T-helper 2 cell treated with Interferon-gamma antibody and Interleukin-4, amounts not matched to agents 5 μg/mL and 100 μg/mL, for 36 hours (primary cell): Measurements from ENCODE around the gene WNK2.

Experiments used
- DNase-seq: peaks from one replicate; pipeline ENCODE4 v3.0.0; 2021; ENCODE audit warnings: low spot score
- H3K27ac Mint-ChIP-seq: one replicate; pipeline ENCODE4 v1.8.0; 2021; ENCODE audit warnings: mild to moderate bottlenecking, mixed read lengths
- H3K27me3 Mint-ChIP-seq: one replicate; pipeline ENCODE4 v1.8.0; 2021; ENCODE audit warnings: low read depth, mixed read lengths
- H3K36me3 Mint-ChIP-seq: one replicate; pipeline ENCODE4 v1.8.0; 2021; ENCODE audit warnings: low read depth, mixed read lengths
- H3K4me1 Mint-ChIP-seq: one replicate; pipeline ENCODE4 v1.8.0; 2021; ENCODE audit warnings: low read depth, mixed read lengths
- H3K4me3 Mint-ChIP-seq: one replicate; pipeline ENCODE4 v1.8.0; 2022; ENCODE audit warnings: mild to moderate bottlenecking, moderate library complexity, mixed read lengths
- H3K9me3 Mint-ChIP-seq: one replicate; pipeline ENCODE4 v1.8.0; 2021; ENCODE audit warnings: mixed read lengths

The WNK2 gene

DNA sequence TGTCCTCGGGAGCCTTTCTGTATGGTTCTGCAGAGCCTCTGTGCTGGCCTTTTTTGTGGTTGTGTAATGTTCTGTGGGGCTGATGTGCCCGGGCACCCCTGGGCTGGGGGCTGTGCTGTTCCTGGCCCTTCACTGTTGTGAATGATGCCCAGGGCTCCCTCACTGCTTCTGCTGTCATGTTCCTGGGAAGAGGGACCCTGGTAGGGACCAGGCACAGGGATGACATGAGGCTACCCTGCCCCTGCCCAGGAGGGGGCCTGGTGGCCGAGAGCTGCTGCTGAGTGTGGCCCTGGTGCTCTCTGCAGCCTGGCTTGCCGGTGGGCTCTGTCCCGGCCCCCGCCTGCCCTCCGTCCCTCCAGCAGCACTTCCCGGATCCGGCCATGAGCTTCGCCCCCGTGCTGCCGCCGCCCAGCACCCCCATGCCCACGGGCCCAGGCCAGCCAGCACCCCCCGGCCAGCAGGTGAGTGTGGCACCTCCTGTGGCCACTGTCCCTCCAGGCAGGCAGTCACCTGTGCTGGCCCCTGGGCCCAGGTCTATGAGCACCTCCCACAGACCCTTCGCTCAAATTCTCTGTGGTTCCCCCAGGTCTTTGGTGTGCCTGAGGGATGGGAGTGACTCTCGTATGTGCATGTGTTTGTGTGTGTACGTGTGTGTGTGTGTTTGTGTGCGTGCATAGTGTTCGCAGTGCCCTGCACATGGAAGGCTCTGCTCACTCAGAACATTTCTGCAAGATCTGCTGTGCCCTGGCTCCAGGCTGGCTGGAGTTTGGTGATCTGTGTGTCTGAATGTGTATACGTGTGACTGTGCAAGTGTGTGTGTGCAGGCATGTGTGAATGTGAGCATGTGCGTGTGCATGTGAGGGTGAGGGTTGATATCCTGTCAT, 72.3 kb downstream of the WNK2 start:
- Mint-ChIP-seq H3K4me1 (no peaks in the 10 kb centered on the region), H3K27me3 (no peaks in the 10 kb centered on the region), H3K9me3 (no peaks in the 10 kb centered on the region), H3K27ac (no peak overlapping the region), H3K4me3 (no peak overlapping the region), H3K36me3 (no peaks in the 10 kb centered on the region)
- DNase-seq, result no peak

- H3K9me3 Mint-ChIP-seq, result no peaks in the 10 kb centered on the region
- H3K27ac Mint-ChIP-seq, result no peak overlapping the region
- no peak for DNase-seq
- no peaks in the 10 kb centered on the region for H3K4me1 Mint-ChIP-seq
- H3K27me3 Mint-ChIP-seq, result no peaks in the 10 kb centered on the region
- H3K36me3 Mint-ChIP-seq, result no peaks in the 10 kb centered on the region
- H3K4me3 Mint-ChIP-seq, result no peak overlapping the region
Measured at GRCh38 chr9:93256878-93257807, 73.2 kb downstream of the WNK2 start.

- Mint-ChIP-seq H3K27ac (no peak overlapping the region), H3K9me3 (no peaks in the 10 kb centered on the region), H3K4me1 (no peaks in the 10 kb centered on the region), H3K4me3 (no peak overlapping the region), H3K27me3 (no peaks in the 10 kb centered on the region), H3K36me3 (no peaks in the 10 kb centered on the region)
- no peak for DNase-seq
Measured at GRCh38 chr9:93257808-93258331, 73.9 kb downstream of the WNK2 start.

- no peaks in the 10 kb centered on the region for H3K9me3 Mint-ChIP-seq
- H3K27ac Mint-ChIP-seq, result no peak overlapping the region
- no peak overlapping the region for H3K4me3 Mint-ChIP-seq
- H3K27me3 Mint-ChIP-seq, result no peaks in the 10 kb centered on the region
- no peaks in the 10 kb centered on the region for H3K4me1 Mint-ChIP-seq
- no peak for DNase-seq
- H3K36me3 Mint-ChIP-seq, result no peaks in the 10 kb centered on the region
Measured at GRCh38 chr9:93258419-93258817, 74.5 kb downstream of the WNK2 start.

DNA sequence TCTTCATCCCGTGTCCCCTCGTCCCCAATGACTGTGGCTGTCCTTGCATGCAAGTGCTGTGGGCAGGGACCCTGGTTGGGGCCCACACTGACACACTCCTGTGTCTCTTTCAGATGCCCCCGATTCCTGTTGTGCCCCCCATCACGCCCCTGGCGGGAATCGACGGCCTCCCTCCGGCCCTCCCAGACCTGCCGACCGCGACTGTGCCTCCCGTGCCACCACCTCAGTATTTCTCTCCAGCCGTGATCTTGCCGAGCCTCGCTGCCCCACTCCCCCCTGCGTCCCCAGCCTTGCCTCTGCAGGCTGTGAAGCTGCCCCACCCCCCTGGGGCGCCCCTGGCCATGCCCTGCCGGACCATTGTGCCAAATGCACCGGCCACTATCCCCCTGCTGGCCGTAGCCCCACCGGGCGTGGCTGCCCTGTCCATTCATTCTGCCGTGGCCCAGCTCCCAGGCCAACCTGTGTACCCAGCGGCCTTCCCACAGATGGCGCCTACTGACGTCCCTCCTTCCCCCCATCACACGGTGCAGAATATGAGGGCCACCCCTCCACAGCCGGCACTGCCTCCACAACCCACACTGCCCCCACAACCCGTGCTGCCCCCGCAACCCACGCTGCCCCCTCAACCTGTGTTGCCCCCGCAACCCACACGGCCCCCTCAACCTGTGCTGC, 75.0 kb downstream of the WNK2 start:
- no peaks in the 10 kb centered on the region for H3K27me3 Mint-ChIP-seq
- no peaks in the 10 kb centered on the region for H3K4me1 Mint-ChIP-seq
- no peak for DNase-seq
- no peaks in the 10 kb centered on the region for H3K36me3 Mint-ChIP-seq
- no peak overlapping the region for H3K4me3 Mint-ChIP-seq
- no peak overlapping the region for H3K27ac Mint-ChIP-seq
- no peaks in the 10 kb centered on the region for H3K9me3 Mint-ChIP-seq

GRCh38 chr9:93259490-93260262, 75.7 kb downstream of the WNK2 start:
- Mint-ChIP-seq H3K9me3 (no peaks in the 10 kb centered on the region), H3K27me3 (no peaks in the 10 kb centered on the region), H3K27ac (no peak overlapping the region), H3K4me3 (no peak overlapping the region), H3K4me1 (no peaks in the 10 kb centered on the region), H3K36me3 (no peaks in the 10 kb centered on the region)
- DNase-seq, result no peak

DNA sequence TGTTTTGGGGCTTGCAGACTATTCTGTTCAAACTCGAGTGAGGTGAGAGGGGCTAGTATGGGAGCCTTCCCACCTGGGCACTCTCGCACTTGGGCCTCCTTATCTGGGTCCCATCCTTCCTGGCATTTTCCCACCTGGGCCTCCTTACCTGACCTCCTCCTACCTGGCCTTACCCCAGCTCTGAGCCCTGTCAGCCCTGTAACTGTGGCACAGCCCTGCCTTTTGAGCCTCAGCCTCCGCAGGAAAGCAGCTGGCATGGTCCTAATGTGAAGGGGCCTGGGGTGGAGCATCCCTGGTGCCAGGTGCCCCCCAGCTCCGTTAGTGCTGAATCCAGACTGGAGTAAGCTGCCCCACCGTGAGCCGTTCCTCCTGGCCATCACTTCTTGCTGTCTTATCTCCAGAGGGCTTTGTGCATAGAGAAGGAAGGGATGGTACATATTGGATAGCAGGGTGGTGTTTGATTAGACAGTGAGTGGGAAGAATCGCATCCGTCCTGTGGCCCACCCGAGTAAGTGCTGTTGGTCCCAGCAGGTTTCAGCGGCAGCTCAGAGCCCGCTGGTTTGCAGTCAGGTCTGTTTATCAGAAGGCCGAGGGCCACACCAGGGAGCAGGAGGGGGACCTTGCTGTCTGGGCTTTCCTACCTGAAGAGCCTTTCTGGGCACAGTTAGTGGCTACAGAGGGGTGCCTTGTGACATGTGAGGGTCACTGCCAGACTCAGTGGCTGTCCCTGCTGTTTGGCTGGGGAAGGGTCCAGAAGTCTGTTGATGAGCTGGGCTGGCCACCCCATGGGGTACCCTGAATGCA, 76.5 kb downstream of the WNK2 start:
- Mint-ChIP-seq H3K9me3 (no peaks in the 10 kb centered on the region), H3K4me3 (no peak overlapping the region), H3K27ac (no peak overlapping the region), H3K27me3 (no peaks in the 10 kb centered on the region), H3K4me1 (no peaks in the 10 kb centered on the region), H3K36me3 (no peaks in the 10 kb centered on the region)
- DNase-seq, result no peak

GRCh38 chr9:93261281-93261680, 77.3 kb downstream of the WNK2 start:
- Mint-ChIP-seq H3K27ac (no peak overlapping the region), H3K4me1 (no peaks in the 10 kb centered on the region), H3K4me3 (no peak overlapping the region), H3K9me3 (no peaks in the 10 kb centered on the region), H3K27me3 (no peaks in the 10 kb centered on the region), H3K36me3 (no peaks in the 10 kb centered on the region)
- no peak for DNase-seq

GRCh38 chr9:93261735-93262523, 78.0 kb downstream of the WNK2 start:
- Mint-ChIP-seq H3K4me1 (no peaks in the 10 kb centered on the region), H3K27ac (no peak overlapping the region), H3K36me3 (no peaks in the 10 kb centered on the region), H3K9me3 (no peaks in the 10 kb centered on the region), H3K27me3 (no peaks in the 10 kb centered on the region), H3K4me3 (no peak overlapping the region)
- no peak for DNase-seq

GRCh38 chr9:93262537-93263310, 78.8 kb downstream of the WNK2 start:
- H3K27ac Mint-ChIP-seq, result no peak overlapping the region
- no peaks in the 10 kb centered on the region for H3K9me3 Mint-ChIP-seq
- H3K4me3 Mint-ChIP-seq, result no peak overlapping the region
- no peak for DNase-seq
- no peaks in the 10 kb centered on the region for H3K36me3 Mint-ChIP-seq
- H3K4me1 Mint-ChIP-seq, result no peaks in the 10 kb centered on the region
- H3K27me3 Mint-ChIP-seq, result no peaks in the 10 kb centered on the region

DNA sequence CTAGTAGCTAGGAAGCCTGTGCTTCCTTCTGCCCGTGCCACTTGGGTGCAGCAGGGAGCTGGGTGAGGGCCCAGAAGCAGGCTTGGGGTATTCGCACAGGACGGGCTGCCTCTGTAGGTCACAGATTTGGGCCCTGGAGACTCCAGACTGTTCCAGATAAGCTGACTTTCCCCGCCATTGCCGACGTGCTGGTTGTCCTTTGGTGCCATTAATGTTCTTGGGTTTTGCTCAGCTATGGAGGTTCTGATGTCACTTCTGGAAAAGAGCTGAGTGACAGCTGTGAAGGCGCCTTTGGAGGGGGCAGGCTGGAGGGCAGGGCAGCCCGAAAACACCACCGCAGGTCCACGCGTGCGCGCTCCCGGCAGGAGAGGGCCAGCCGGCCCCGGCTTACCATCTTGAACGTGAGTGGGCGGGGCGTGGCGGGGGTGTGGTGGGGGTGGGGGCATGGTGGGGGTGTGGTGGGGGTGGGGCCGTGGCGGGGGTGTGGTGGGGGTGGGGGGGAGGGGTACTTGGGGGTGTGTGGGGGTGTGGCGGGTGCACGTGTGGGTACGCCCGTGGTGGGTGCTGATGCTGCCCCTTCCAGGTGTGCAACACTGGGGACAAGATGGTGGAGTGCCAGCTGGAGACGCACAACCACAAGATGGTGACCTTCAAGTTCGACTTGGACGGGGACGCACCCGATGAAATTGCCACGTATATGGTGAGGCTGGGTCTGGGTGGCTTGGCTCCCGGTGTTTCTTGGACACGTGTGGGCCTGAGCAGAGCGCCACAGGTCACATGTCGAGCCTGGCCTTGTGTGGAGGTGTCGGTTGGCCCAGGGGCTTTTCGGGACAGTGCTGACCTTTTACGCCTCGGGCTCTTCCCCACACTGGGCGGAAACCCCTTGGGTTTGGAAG, 79.6 kb downstream of the WNK2 start:
- H3K27me3 Mint-ChIP-seq, result no peaks in the 10 kb centered on the region

More for the DNA sequence above, 79.6 kb downstream of the WNK2 start:
- H3K36me3 Mint-ChIP-seq, result no peaks in the 10 kb centered on the region
- H3K4me3 Mint-ChIP-seq, result no peak overlapping the region
- H3K4me1 Mint-ChIP-seq, result peaks cover under 1% of the 10 kb centered on the region
- DNase-seq, result no peak
- H3K9me3 Mint-ChIP-seq, result no peaks in the 10 kb centered on the region
- H3K27ac Mint-ChIP-seq, result no peak overlapping the region
